Skin epidermis (tissue), 12 donors: Measurements from ENCODE around the gene RNF220.

Experiments
- H3K27ac ChIP-seq, 21 experiments: fragments of 200-600 bp; sonication (generic) in 11 of 21; one replicate each; pipeline ENCODE4 v1.5.0; 2020; ENCODE audit warnings: mild to moderate bottlenecking in 3 of 21, inconsistent platforms in 2 of 21, moderate library complexity in 2 of 21
- H3K4me3 ChIP-seq, 7 experiments: fragments of 200-600 bp; sonication (generic) in 2 of 7; one replicate each; pipeline ENCODE4 v1.5.0; 2020; ENCODE audit warnings: inconsistent platforms in 2 of 7, mild to moderate bottlenecking in 2 of 7, moderate library complexity in 1 of 7

RNF220 gene

GRCh38 chr1:44423591-44424537 is 18.8 kb downstream of the RNF220 start:
- H3K4me3 ChIP-seq = no peak overlapping the region
- peak overlapping the region in 1 of 21 experiments; percentile 10 for H3K27ac ChIP-seq

GRCh38 chr1:44424747-44425146 is 19.7 kb downstream of the RNF220 start:
- Histone ChIP-seq H3K27ac (no peak overlapping the region), H3K4me3 (no peak overlapping the region)

- Histone ChIP-seq H3K4me3 (no peak overlapping the region), H3K27ac (no peak overlapping the region)
These were observed 20.5 kb downstream of the RNF220 start for GRCh38 chr1:44425341-44426082.

GRCh38 chr1:44431861-44432260 is 26.8 kb downstream of the RNF220 start:
- H3K4me3 ChIP-seq = no peak overlapping the region
- no peak overlapping the region for H3K27ac ChIP-seq

- H3K4me3 ChIP-seq = no peak overlapping the region
- no peak overlapping the region for H3K27ac ChIP-seq
These were observed 28.2 kb downstream of the RNF220 start for GRCh38 chr1:44433209-44433608.

GRCh38 chr1:44436401-44437106 is 31.5 kb downstream of the RNF220 start:
- no peak overlapping the region for H3K4me3 ChIP-seq

GRCh38 chr1:44437107-44437716 is 32.2 kb downstream of the RNF220 start:
- Histone ChIP-seq H3K27ac (no peak overlapping the region), H3K4me3 (no peak overlapping the region)

More at GRCh38 chr1:44436401-44437106, 31.5 kb downstream of the RNF220 start:
- no peak overlapping the region for H3K27ac ChIP-seq

GRCh38 chr1:44442791-44443190 is 37.7 kb downstream of the RNF220 start:
- no peak overlapping the region for H3K4me3 ChIP-seq
- no peak overlapping the region for H3K27ac ChIP-seq

- Histone ChIP-seq H3K4me3 (no peak overlapping the region), H3K27ac (no peak overlapping the region)
These were observed 42.2 kb downstream of the RNF220 start for GRCh38 chr1:44447051-44447810.

GRCh38 chr1:44453798-44454349 is 48.8 kb downstream of the RNF220 start:
- Histone ChIP-seq H3K27ac (no peak overlapping the region), H3K4me3 (no peak overlapping the region)

- no peak overlapping the region for H3K27ac ChIP-seq
These were observed 49.6 kb downstream of the RNF220 start for GRCh38 chr1:44454704-44455103.

GRCh38 chr1:44460107-44460882 is 55.2 kb downstream of the RNF220 start:
- H3K27ac ChIP-seq = no peak overlapping the region

More at GRCh38 chr1:44454704-44455103, 49.6 kb downstream of the RNF220 start:
- H3K4me3 ChIP-seq = no peak overlapping the region

GRCh38 chr1:44464361-44464760 is 59.3 kb downstream of the RNF220 start:
- H3K27ac ChIP-seq = no peak overlapping the region
- no peak overlapping the region for H3K4me3 ChIP-seq

More at GRCh38 chr1:44460107-44460882, 55.2 kb downstream of the RNF220 start:
- H3K4me3 ChIP-seq = no peak overlapping the region

GRCh38 chr1:44467566-44467965 is 62.5 kb downstream of the RNF220 start:
- H3K27ac ChIP-seq = no peak overlapping the region

GRCh38 chr1:44471911-44472453 is 66.9 kb downstream of the RNF220 start:
- H3K4me3 ChIP-seq = no peak overlapping the region
- H3K27ac ChIP-seq = no peak overlapping the region

More at GRCh38 chr1:44467566-44467965, 62.5 kb downstream of the RNF220 start:
- H3K4me3 ChIP-seq = no peak overlapping the region

GRCh38 chr1:44472620-44473525 is 67.8 kb downstream of the RNF220 start:
- no peak overlapping the region for H3K4me3 ChIP-seq
- H3K27ac ChIP-seq = peak overlapping the region in 2 of 21 experiments; percentile 33 to 44
